Gastrocnemius medialis (tissue), 4 donors: Measurements from ENCODE around the gene LEMD2.

Experiments
- POLR2A ChIP-seq, 2 donors: fragments of 450-650 bp; IDR thresholded peaks; one replicate each; pipeline ENCODE4 v1.6.1; 2017; ENCODE audit warnings: antibody characterized with exemption in 2 of 2, mild to moderate bottlenecking in 2 of 2, moderate library complexity in 2 of 2
- TF ChIP-seq, protein P1 (sequence below), 5 experiments: fragments of 450-650 bp in 3 of 5; fragments of 200-600 bp in 2 of 5; sonication (generic) in 2 of 5; IDR thresholded peaks in 4 of 5; conservative IDR thresholded peaks in 1 of 5; 1 replicate in 4 of 5; 2 replicates in 1 of 5; pipeline ENCODE4 v1.5.1; 2016 to 2019; ENCODE audit warnings: antibody characterized with exemption in 5 of 5, mild to moderate bottlenecking in 3 of 5, moderate library complexity in 3 of 5

DNA sequence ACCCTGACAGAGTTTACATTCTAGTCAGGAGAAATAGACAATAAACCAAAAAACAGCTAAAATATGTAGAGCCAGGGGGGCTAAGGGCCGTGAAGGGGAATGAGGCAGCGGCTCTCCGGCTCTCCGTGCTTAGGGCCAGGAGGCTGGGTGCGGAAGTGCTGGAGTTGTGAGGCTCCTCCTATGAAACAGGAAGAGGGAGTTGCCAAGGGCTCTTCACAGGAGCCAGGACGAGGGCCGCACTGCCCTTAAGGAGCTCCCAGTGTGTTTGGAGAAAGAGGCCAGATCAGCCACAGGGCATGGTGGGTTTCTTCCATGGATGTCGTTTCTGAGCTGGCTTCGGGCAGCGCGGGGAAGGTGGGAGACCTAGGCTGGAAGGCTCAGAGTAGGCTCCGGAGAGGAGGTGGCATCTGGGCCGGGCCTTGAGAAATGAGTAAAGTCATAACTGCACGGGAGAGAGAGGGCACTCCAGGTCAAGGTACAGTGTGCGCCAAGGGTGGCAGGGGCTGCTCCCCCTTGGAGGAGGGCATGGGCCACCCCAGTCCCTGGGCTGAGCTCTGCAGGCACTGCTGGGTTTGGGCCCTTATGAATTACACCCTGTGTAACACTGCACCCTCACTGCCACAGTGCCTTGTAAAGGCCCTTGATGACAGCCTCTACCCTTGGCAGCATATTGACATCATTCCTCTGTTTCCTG, 35.7 kb upstream of the LEMD2 start:
- TF ChIP-seq, protein P1, sequence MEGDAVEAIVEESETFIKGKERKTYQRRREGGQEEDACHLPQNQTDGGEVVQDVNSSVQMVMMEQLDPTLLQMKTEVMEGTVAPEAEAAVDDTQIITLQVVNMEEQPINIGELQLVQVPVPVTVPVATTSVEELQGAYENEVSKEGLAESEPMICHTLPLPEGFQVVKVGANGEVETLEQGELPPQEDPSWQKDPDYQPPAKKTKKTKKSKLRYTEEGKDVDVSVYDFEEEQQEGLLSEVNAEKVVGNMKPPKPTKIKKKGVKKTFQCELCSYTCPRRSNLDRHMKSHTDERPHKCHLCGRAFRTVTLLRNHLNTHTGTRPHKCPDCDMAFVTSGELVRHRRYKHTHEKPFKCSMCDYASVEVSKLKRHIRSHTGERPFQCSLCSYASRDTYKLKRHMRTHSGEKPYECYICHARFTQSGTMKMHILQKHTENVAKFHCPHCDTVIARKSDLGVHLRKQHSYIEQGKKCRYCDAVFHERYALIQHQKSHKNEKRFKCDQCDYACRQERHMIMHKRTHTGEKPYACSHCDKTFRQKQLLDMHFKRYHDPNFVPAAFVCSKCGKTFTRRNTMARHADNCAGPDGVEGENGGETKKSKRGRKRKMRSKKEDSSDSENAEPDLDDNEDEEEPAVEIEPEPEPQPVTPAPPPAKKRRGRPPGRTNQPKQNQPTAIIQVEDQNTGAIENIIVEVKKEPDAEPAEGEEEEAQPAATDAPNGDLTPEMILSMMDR (IDR thresholded peaks at IDR 0.05 in 4 of 5, conservative IDR thresholded peaks at IDR 0.05 in 1 of 5) = no peak
- no peak for TF ChIP-seq POLR2A (IDR thresholded peaks at IDR 0.05)
